CD14-positive monocyte (primary cell): ENCODE data around the gene P3H2. TPM values are rescaled to one million over a fixed set of nuclear protein-coding genes. Genes with fewer than 3 reads are reported as not detected.

Source experiments
- DNase-seq, 3 donors: peaks; one replicate each; pipeline ENCODE4 v3.0.0-alpha.2; 2011 to 2022
- H2AFZ ChIP-seq: 2 replicates; pipeline ENCODE4 v1.6.0; 2012; ENCODE audit warnings: mild to moderate bottlenecking, low read depth, low read length, inconsistent platforms; ENCODE audit not compliant: insufficient read depth, poor library complexity, severe bottlenecking
- H3K27ac ChIP-seq, 2 donors: 1 replicate in 1 of 2; 2 replicates in 1 of 2; pipeline ENCODE4 v1.5.1; 2012 to 2013; ENCODE audit warnings: low read length in 2 of 2, control low read depth in 1 of 2, inconsistent platforms in 1 of 2, low read depth in 1 of 2, mild to moderate bottlenecking in 1 of 2
- H3K27me3 ChIP-seq, 2 donors: one replicate each; pipeline versions ENCODE4 v1.6.0 to v1.6.1; 2011 to 2013; ENCODE audit warnings: low read length in 2 of 2; ENCODE audit not compliant: control insufficient read depth in 2 of 2, insufficient read depth in 2 of 2
- H3K36me3 ChIP-seq, 2 donors: replicated peaks in 1 of 2; 1 replicate in 1 of 2; 2 replicates in 1 of 2; pipeline versions ENCODE4 v1.5.1 to v1.6.1; 2012 to 2013; ENCODE audit warnings: low read length in 2 of 2, control low read depth in 1 of 2, inconsistent platforms in 1 of 2, mild to moderate bottlenecking in 1 of 2; ENCODE audit not compliant: insufficient read depth in 2 of 2, control insufficient read depth in 1 of 2
- H3K4me1 ChIP-seq, 2 donors: 1 replicate in 1 of 2; 2 replicates in 1 of 2; pipeline versions ENCODE4 v1.5.1 to v1.6.1; 2012 to 2013; ENCODE audit warnings: low read length in 2 of 2, control low read depth in 1 of 2, inconsistent platforms in 1 of 2, mild to moderate bottlenecking in 1 of 2, moderate library complexity in 1 of 2; ENCODE audit not compliant: insufficient read depth in 2 of 2, control insufficient read depth in 1 of 2
- H3K4me2 ChIP-seq: replicated peaks from 2 replicates; pipeline ENCODE3; 2012; ENCODE audit warnings: low read length, moderate library complexity, mild to moderate bottlenecking; ENCODE audit not compliant: poor library complexity, severe bottlenecking; ENCODE audit errors: extremely low read depth
- H3K4me3 ChIP-seq, 3 experiments: fragments of 200-600 bp in 1 of 3; sonication (generic) in 1 of 3; replicated peaks in 1 of 3; 1 replicate in 2 of 3; 2 replicates in 1 of 3; pipeline ENCODE4 v1.5.1; 2011 to 2013; ENCODE audit warnings: low read length in 3 of 3, mild to moderate bottlenecking in 3 of 3, control low read depth in 2 of 3, low read depth in 2 of 3, inconsistent platforms in 1 of 3, moderate library complexity in 1 of 3
- H3K79me2 ChIP-seq: 2 replicates; pipeline ENCODE4 v1.6.0; 2012; ENCODE audit warnings: mild to moderate bottlenecking, control low read depth, inconsistent platforms, low read length, moderate library complexity; ENCODE audit not compliant: insufficient read depth
- H3K9ac ChIP-seq: 2 replicates; pipeline ENCODE4 v1.6.0; 2017; ENCODE audit warnings: low read length, mild to moderate bottlenecking; ENCODE audit not compliant: insufficient read depth, poor library complexity, severe bottlenecking
- H3K9me3 ChIP-seq, 2 donors: replicated peaks in 1 of 2; 1 replicate in 1 of 2; 2 replicates in 1 of 2; pipeline versions ENCODE4 v1.5.1 to v1.6.1; 2012 to 2013; ENCODE audit warnings: low read length in 2 of 2, control low read depth in 1 of 2; ENCODE audit not compliant: control insufficient read depth in 1 of 2, insufficient read depth in 1 of 2
- H4K20me1 ChIP-seq: 2 replicates; pipeline ENCODE4 v1.6.0; 2012; ENCODE audit warnings: mild to moderate bottlenecking, low read length, control low read depth, moderate library complexity; ENCODE audit not compliant: insufficient read depth
- H3K27ac Mint-ChIP-seq, 7 donors: one replicate each; pipeline ENCODE4 v1.8.0; 2020; ENCODE audit warnings: mild to moderate bottlenecking in 7 of 7, mixed read lengths in 7 of 7, moderate library complexity in 6 of 7, inconsistent platforms in 2 of 7
- H3K27me3 Mint-ChIP-seq, 3 donors: one replicate each; pipeline ENCODE4 v1.8.0; 2021 to 2022; ENCODE audit warnings: low read depth in 3 of 3, mild to moderate bottlenecking in 3 of 3, mixed read lengths in 3 of 3, moderate library complexity in 3 of 3, inconsistent platforms in 1 of 3
- H3K36me3 Mint-ChIP-seq, 2 donors: one replicate each; pipeline ENCODE4 v1.8.0; 2020; ENCODE audit warnings: mixed read lengths in 2 of 2, inconsistent platforms in 1 of 2, mild to moderate bottlenecking in 1 of 2
- H3K4me1 Mint-ChIP-seq: one replicate; pipeline ENCODE4 v1.8.0; 2020; ENCODE audit warnings: mild to moderate bottlenecking, mixed read lengths
- H3K4me3 Mint-ChIP-seq, 2 donors: one replicate each; pipeline ENCODE4 v1.8.0; 2020; ENCODE audit warnings: mild to moderate bottlenecking in 2 of 2, mixed read lengths in 2 of 2, moderate library complexity in 1 of 2
- H3K9me3 Mint-ChIP-seq, 7 donors: one replicate each; pipeline ENCODE4 v1.8.0; 2020 to 2022; ENCODE audit warnings: mixed read lengths in 7 of 7, mild to moderate bottlenecking in 6 of 7, moderate library complexity in 6 of 7, inconsistent platforms in 2 of 7
- CTCF ChIP-seq: fragments of 200-600 bp; IDR thresholded peaks from one replicate; pipeline ENCODE4 v1.8.0; 2022; ENCODE audit warnings: antibody characterized with exemption, mild to moderate bottlenecking
- WGBS: methylation state at CpG from one replicate; pipeline ENCODE4 v1.1.5; 2013; ENCODE audit warnings: missing lambda C conversion rate; ENCODE audit not compliant: insufficient coverage; 5-methylcytosine and 5-hydroxymethylcytosine counted together
- intact Hi-C, 2 donors: fragments of 100-400 bp; cut with micrococcal nuclease; formaldehyde crosslinking; loops; one replicate each; pipeline versions ENCODE4 v1.15.0 to v1.15.1; 2023
- polyA plus RNA-seq, 3 donors: library from polyadenylated mRNA; depleted of rRNA in 1 of 3; unstranded in 2 of 3; stranded (reverse) in 1 of 3; fragments of 300-500 nt in 2 of 3; fragments of >200 nt in 1 of 3; fragmentation: Illumina TruSeq in 2 of 3; gene quantifications; 1 replicate in 2 of 3; 2 replicates in 1 of 3; pipeline ENCODE4 v1.2.3, GENCODE V29; 2012 to 2021

P3H2 gene
- polyA plus RNA-seq, 3 donors = 0.25 to 0.31 (median 0.27) TPM

DNA sequence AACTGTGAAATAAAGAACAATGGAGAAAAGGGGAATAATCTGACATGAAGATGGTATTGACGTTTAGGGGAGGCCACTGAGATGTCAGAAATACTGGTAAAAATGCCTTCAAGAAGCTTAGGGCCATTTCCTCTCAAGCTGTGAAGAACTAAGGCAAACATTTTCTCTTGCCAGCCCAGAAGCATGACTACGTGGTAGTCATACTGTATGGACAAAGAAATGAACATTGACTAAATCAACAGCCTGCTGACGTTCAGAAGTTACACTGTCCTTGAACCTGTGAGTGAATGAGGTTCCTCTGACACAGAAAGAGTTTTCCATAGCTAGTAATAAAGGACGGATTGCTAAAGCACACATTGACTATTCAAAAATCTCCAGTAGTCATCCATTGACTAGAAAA, 121.0 kb downstream of the P3H2 start:
- no peak overlapping the region for H3K9ac ChIP-seq
- no peaks in the 10 kb centered on the region for H3K27me3 ChIP-seq
- no peaks in the 10 kb centered on the region for H3K79me2 ChIP-seq
- H3K4me1 ChIP-seq = no peaks in the 10 kb centered on the region
- Mint-ChIP-seq H3K27me3 (peaks cover 0 to 4% (median 0%) of the 10 kb centered on the region in 3 donors), H3K4me3 (no peak overlapping the region), H3K27ac (no peak overlapping the region), H3K9me3 (no peaks in the 10 kb centered on the region), H3K36me3 (no peaks in the 10 kb centered on the region), H3K4me1 (no peaks in the 10 kb centered on the region)
- H3K4me2 ChIP-seq = no peak overlapping the region
- 93% methylated on average over 3 of the region's 4 CpGs for WGBS
- DNase-seq = no peak
- no peak overlapping the region for H2AFZ ChIP-seq
- no peaks in the 10 kb centered on the region for H3K36me3 ChIP-seq
- H3K27ac ChIP-seq = no peak overlapping the region
- H4K20me1 ChIP-seq = no peaks in the 10 kb centered on the region
- no peak overlapping the region for H3K4me3 ChIP-seq
- H3K9me3 ChIP-seq = no peaks in the 10 kb centered on the region
- intact Hi-C loops = no loop called here
- no peak for TF ChIP-seq CTCF

GRCh38 chr3:189995129-189995528, 125.6 kb downstream of the P3H2 start:
- H3K4me3 Mint-ChIP-seq = no peak overlapping the region
- Histone ChIP-seq H3K9ac (no peak overlapping the region), H4K20me1 (no peaks in the 10 kb centered on the region), H2AFZ (no peak overlapping the region), H3K27me3 (no peaks in the 10 kb centered on the region), H3K4me1 (no peaks in the 10 kb centered on the region), H3K4me2 (no peak overlapping the region), H3K36me3 (no peaks in the 10 kb centered on the region), H3K4me3 (no peak overlapping the region), H3K9me3 (no peaks in the 10 kb centered on the region), H3K27ac (no peak overlapping the region), H3K79me2 (no peaks in the 10 kb centered on the region)
- DNase-seq = no peak
- WGBS = no CpG with 5 or more reads among the region's 3 CpGs
- H3K36me3 Mint-ChIP-seq = no peaks in the 10 kb centered on the region
- H3K27ac Mint-ChIP-seq = no peak overlapping the region
- no peaks in the 10 kb centered on the region for H3K9me3 Mint-ChIP-seq
- no peaks in the 10 kb centered on the region for H3K4me1 Mint-ChIP-seq
- intact Hi-C loops = no loop called here
- no peaks in the 10 kb centered on the region for H3K27me3 Mint-ChIP-seq
- no peak for TF ChIP-seq CTCF
